ENCODE measurements around the gene TLK2. TPM values are rescaled to one million over a fixed set of nuclear protein-coding genes. Genes with fewer than 3 reads are reported as not detected.

Gene TLK2
- total RNA-seq, 1 experiment from 2014 or later: 54.7 TPM

DNA sequence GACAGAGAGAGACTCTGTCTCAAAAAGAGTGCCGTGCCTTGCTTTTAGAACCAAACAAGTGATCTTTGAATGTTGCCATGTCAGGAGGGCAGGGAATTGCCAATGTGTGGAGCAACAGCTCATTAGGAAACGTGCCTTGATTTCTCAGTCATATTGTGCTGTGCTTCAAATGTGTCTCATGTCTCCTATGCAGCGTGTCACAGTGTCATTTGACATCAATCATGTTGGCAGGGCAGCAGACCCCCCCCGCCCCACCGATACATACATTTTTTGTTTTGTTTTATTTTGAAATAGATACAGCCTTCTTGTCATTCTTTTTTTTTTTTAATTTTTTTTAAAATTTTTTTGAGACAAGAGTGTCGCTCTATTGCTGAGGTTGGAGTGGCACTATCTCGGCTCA is 170.9 kb downstream of the TLK2 start:
- DNase-seq (ENCODE audit: low spot score): no peak
- no peaks in the 10 kb centered on the region for H3K36me3 ChIP-seq (ENCODE audit: insufficient read depth, low read length, poor library complexity, severe bottlenecking)
- peaks cover 16% of the 10 kb centered on the region for H3K4me1 ChIP-seq (ENCODE audit: insufficient read depth, low read length, poor library complexity, severe bottlenecking)
- H3K27ac ChIP-seq (ENCODE audit: low read depth, low read length, poor library complexity, severe bottlenecking): no peak overlapping the region
- intact Hi-C loops (cut with micrococcal nuclease; ENCODE audit: unreplicated experiment): no loop called here
- BruUV-seq (replicated peaks): no TSS peak
- H3K9me3 ChIP-seq (ENCODE audit: low read depth, low read length, poor library complexity, severe bottlenecking): no peaks in the 10 kb centered on the region
- no peak for TF ChIP-seq EZH2 (IDR thresholded peaks at IDR 0.05; ENCODE audit: borderline replicate concordance, low read depth, low read length, poor library complexity, severe bottlenecking)
- TF ChIP-seq, protein P1, sequence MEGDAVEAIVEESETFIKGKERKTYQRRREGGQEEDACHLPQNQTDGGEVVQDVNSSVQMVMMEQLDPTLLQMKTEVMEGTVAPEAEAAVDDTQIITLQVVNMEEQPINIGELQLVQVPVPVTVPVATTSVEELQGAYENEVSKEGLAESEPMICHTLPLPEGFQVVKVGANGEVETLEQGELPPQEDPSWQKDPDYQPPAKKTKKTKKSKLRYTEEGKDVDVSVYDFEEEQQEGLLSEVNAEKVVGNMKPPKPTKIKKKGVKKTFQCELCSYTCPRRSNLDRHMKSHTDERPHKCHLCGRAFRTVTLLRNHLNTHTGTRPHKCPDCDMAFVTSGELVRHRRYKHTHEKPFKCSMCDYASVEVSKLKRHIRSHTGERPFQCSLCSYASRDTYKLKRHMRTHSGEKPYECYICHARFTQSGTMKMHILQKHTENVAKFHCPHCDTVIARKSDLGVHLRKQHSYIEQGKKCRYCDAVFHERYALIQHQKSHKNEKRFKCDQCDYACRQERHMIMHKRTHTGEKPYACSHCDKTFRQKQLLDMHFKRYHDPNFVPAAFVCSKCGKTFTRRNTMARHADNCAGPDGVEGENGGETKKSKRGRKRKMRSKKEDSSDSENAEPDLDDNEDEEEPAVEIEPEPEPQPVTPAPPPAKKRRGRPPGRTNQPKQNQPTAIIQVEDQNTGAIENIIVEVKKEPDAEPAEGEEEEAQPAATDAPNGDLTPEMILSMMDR (conservative IDR thresholded peaks at IDR 0.05; ENCODE audit: low read depth, low read length): no peak
- H3K27me3 ChIP-seq (replicated peaks; ENCODE audit: insufficient read depth, low read depth, low read length, poor library complexity): no peaks in the 10 kb centered on the region
- no peak overlapping the region for H3K4me3 ChIP-seq (ENCODE audit: low read depth, low read length, poor library complexity, severe bottlenecking)
- POLR2A ChIA-PET (ENCODE audit: low non-redundant PET): no interaction called here
- CTCF ChIA-PET: no interaction called here

DNA sequence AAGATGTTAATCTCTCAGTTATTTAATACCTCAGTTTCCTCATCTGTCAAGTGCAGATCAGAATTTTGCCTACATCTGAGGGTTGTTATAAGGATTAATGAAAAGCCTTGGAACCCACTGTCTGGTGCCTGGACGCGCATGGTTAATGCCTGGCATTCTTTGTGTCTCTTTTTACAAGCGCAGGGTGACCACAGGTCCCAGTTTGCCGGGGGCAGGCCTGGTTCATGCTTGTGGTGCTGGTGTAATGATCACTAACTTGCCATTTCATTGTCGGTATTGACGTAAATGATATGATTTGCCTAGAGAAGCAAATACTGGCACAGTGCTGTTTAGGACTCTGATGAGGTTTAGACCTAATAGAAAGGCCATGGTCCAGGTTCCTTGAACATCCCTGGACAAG is 172.0 kb downstream of the TLK2 start:
- H3K27me3 ChIP-seq (replicated peaks; ENCODE audit: insufficient read depth, low read depth, low read length, poor library complexity): no peaks in the 10 kb centered on the region
- intact Hi-C loops (cut with micrococcal nuclease; ENCODE audit: unreplicated experiment): no loop called here
- H3K27ac ChIP-seq (ENCODE audit: low read depth, low read length, poor library complexity, severe bottlenecking): no peak overlapping the region
- ChIA-PET CTCF (no interaction called here), POLR2A (ENCODE audit: low non-redundant PET) (no interaction called here)
- H3K9me3 ChIP-seq (ENCODE audit: low read depth, low read length, poor library complexity, severe bottlenecking): no peaks in the 10 kb centered on the region
- no TSS peak for BruUV-seq (replicated peaks)
- DNase-seq (ENCODE audit: low spot score): no peak
- no peak overlapping the region for H3K4me3 ChIP-seq (ENCODE audit: low read depth, low read length, poor library complexity, severe bottlenecking)
- TF ChIP-seq, protein P1 (conservative IDR thresholded peaks at IDR 0.05; ENCODE audit: low read depth, low read length): no peak
- no peak for TF ChIP-seq EZH2 (IDR thresholded peaks at IDR 0.05; ENCODE audit: borderline replicate concordance, low read depth, low read length, poor library complexity, severe bottlenecking)
- peaks cover 16% of the 10 kb centered on the region for H3K4me1 ChIP-seq (ENCODE audit: insufficient read depth, low read length, poor library complexity, severe bottlenecking)
- no peaks in the 10 kb centered on the region for H3K36me3 ChIP-seq (ENCODE audit: insufficient read depth, low read length, poor library complexity, severe bottlenecking)

DNA sequence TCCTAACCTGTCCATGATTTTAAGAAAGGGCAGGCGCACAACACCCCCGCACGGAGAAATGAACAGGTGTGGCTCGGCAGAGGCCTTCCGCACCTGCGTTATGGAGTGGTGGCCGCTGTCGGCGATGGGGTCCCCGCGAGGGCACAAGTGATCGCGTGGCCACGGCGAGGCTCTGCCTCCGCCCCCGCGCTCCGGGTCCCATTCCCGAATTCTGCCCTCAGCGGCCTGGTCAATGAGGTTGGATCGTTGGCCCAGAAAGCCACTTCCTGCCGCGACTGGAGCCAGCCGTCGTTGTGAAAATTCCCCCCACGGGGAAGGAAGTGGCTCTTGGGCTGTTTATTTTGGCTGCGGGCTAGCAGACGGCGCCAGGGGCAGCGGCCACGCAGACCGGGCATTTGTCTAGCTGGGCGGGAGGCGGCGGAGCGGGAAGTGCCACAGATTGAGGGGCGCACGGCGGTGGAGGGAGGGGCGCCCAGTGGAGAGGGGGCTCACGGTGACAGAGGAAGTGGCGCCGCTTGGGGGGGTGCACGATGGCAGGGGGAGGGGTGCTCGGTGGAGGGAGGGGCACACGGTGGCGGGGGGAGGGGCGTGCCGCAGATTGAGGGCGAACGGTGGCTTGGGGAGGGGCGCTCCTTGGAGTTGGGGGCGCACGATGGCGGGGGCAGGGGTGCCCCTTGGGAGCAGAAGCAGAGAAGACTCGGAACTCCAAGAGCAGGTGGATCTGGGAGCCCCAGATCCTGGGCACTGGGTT is 173.8 kb downstream of the TLK2 start:
- CTCF ChIA-PET: no interaction called here
- peak; percentile 24 for DNase-seq (ENCODE audit: low spot score)
- no TSS peak for BruUV-seq (replicated peaks)
- POLR2A ChIA-PET (ENCODE audit: low non-redundant PET): no interaction called here
- Histone ChIP-seq H3K36me3 (ENCODE audit: insufficient read depth, low read length, poor library complexity, severe bottlenecking) (no peaks in the 10 kb centered on the region), H3K4me3 (ENCODE audit: low read depth, low read length, poor library complexity, severe bottlenecking) (peak overlapping the region; percentile 57), H3K27ac (ENCODE audit: low read depth, low read length, poor library complexity, severe bottlenecking) (peak overlapping the region; percentile 75), H3K9me3 (ENCODE audit: low read depth, low read length, poor library complexity, severe bottlenecking) (no peaks in the 10 kb centered on the region), H3K27me3 (replicated peaks; ENCODE audit: insufficient read depth, low read depth, low read length, poor library complexity) (no peaks in the 10 kb centered on the region), H3K4me1 (ENCODE audit: insufficient read depth, low read length, poor library complexity, severe bottlenecking) (peaks cover 16% of the 10 kb centered on the region)
- TF ChIP-seq, protein P1 (conservative IDR thresholded peaks at IDR 0.05; ENCODE audit: low read depth, low read length): no peak
- no peak for TF ChIP-seq EZH2 (IDR thresholded peaks at IDR 0.05; ENCODE audit: borderline replicate concordance, low read depth, low read length, poor library complexity, severe bottlenecking)
- intact Hi-C loops (cut with micrococcal nuclease; ENCODE audit: unreplicated experiment): no loop called here

Data from A673 (cell line).